Measurements from ENCODE around the gene SHANK1.
A peak's percentile ranks its signal among the peaks of the same experiment; 100 is the strongest.

Gene SHANK1

GRCh38 chr19:50639121-50640112 lies 80.2 kb downstream of the SHANK1 start, which contains the start of gene SYT3:
Gene SYT3, minus strand, starts transcription at chr19:50639881. Its CDS starts 2,470 bp downstream, at chr19:50637411.
- peak; percentile 53 for DNase-seq (ENCODE audit: low read depth)
- peak within 1 kb of the TSS; percentile 65 for H3K4me3 ChIP-seq (replicated peaks; ENCODE audit: low read depth, low read length)
- TF ChIP-seq CTCF (IDR thresholded peaks at IDR 0.05; ENCODE audit: low read length, missing control alignments): no peak

GRCh38 chr19:50638600-50638999 lies 81.0 kb downstream of the SHANK1 start:
- no peak for TF ChIP-seq CTCF (IDR thresholded peaks at IDR 0.05; ENCODE audit: low read length, missing control alignments)
- no peak overlapping the region for H3K4me3 ChIP-seq (replicated peaks; ENCODE audit: low read depth, low read length)
- no peak for DNase-seq (ENCODE audit: low read depth)

GRCh38 chr19:50636317-50637085 lies 83.1 kb downstream of the SHANK1 start:
- DNase-seq (ENCODE audit: low read depth): no peak
- H3K4me3 ChIP-seq (replicated peaks; ENCODE audit: low read depth, low read length): no peak overlapping the region
- TF ChIP-seq CTCF (IDR thresholded peaks at IDR 0.05; ENCODE audit: low read length, missing control alignments): no peak

GRCh38 chr19:50633973-50634372 lies 85.6 kb downstream of the SHANK1 start:
- no peak for DNase-seq (ENCODE audit: low read depth)
- H3K4me3 ChIP-seq (replicated peaks; ENCODE audit: low read depth, low read length): no peak overlapping the region
- no peak for TF ChIP-seq CTCF (IDR thresholded peaks at IDR 0.05; ENCODE audit: low read length, missing control alignments)

- no peak for DNase-seq (ENCODE audit: low read depth)
- H3K4me3 ChIP-seq (replicated peaks; ENCODE audit: low read depth, low read length): no peak overlapping the region
- no peak for TF ChIP-seq CTCF (IDR thresholded peaks at IDR 0.05; ENCODE audit: low read length, missing control alignments)
These were observed 86.2 kb downstream of the SHANK1 start for GRCh38 chr19:50633359-50633758.

- TF ChIP-seq CTCF (IDR thresholded peaks at IDR 0.05; ENCODE audit: low read length, missing control alignments): no peak
These were observed 87.3 kb downstream of the SHANK1 start for GRCh38 chr19:50632151-50632835.

More at GRCh38 chr19:50632151-50632835, 87.3 kb downstream of the SHANK1 start:
- H3K4me3 ChIP-seq (replicated peaks; ENCODE audit: low read depth, low read length): no peak overlapping the region
- DNase-seq (ENCODE audit: low read depth): no peak
